Measurements from ENCODE around the gene ALMS1.

GRCh38 chr2:73564986-73565385 lies 179.3 kb downstream of the ALMS1 start:
- TF ChIP-seq CTCF (IDR thresholded peaks at IDR 0.05) (no peak), POLR2A (IDR thresholded peaks at IDR 0.05) (no peak)

Measured in adrenal gland (tissue), 5 donors.